ENCODE measurements around the gene PCDH19. TPM values are rescaled to one million over a fixed set of nuclear protein-coding genes. Genes with fewer than 3 reads are reported as not detected.
A peak's percentile ranks its signal among the peaks of the same experiment; 100 is the strongest.

PCDH19 gene
- total and polyA plus RNA-seq, 8 donors, result under 0.01 to 1.3 (median 0.22) TPM; not detected in 2

- no peak for DNase-seq
- 38 to 60% (median 46%) methylated on average over 3 of the region's 3 CpGs for WGBS, 5 donors
- TF ChIP-seq EP300 (IDR thresholded peaks at IDR 0.05), result no peak
- no peak for TF ChIP-seq CTCF (IDR thresholded peaks at IDR 0.05)
- no peaks in the 10 kb centered on the region for H3K36me3 ChIP-seq
- intact Hi-C loops (cut with DNase I; ENCODE audit: low total_unique reads), result no loop called here
- H3K27ac ChIP-seq, result no peak overlapping the region
- H3K9me3 ChIP-seq, result no peaks in the 10 kb centered on the region
- no peaks in the 10 kb centered on the region for H3K27me3 ChIP-seq
- H3K4me3 ChIP-seq, result no peak overlapping the region
- H3K4me1 ChIP-seq, result no peaks in the 10 kb centered on the region
These were observed 53.6 kb downstream of the PCDH19 start for GRCh38 chrX:100356351-100356896.

GRCh38 chrX:100355680-100356079 lies 54.4 kb downstream of the PCDH19 start:
- no peaks in the 10 kb centered on the region for H3K36me3 ChIP-seq
- no peak for TF ChIP-seq POLR2AphosphoS5 (IDR thresholded peaks at IDR 0.05)
- TF ChIP-seq POLR2A (IDR thresholded peaks at IDR 0.05), result no peak
- no peaks in the 10 kb centered on the region for H3K9me3 ChIP-seq
- 51 to 72% (median 59%) methylated on average over 3 of the region's 3 CpGs for WGBS, 5 donors
- intact Hi-C loops (cut with DNase I; ENCODE audit: low total_unique reads), result no loop called here
- no peak overlapping the region for H3K27ac ChIP-seq
- no peaks in the 10 kb centered on the region for H3K27me3 ChIP-seq
- H3K4me3 ChIP-seq, result no peak overlapping the region
- DNase-seq, result no peak
- H3K4me1 ChIP-seq, result no peaks in the 10 kb centered on the region

- TF ChIP-seq POLR2AphosphoS5 (IDR thresholded peaks at IDR 0.05) (no peak), POLR2A (IDR thresholded peaks at IDR 0.05) (no peak), CTCF (IDR thresholded peaks at IDR 0.05) (no peak), EP300 (IDR thresholded peaks at IDR 0.05) (no peak)
- Histone ChIP-seq H3K4me3 (no peak overlapping the region), H3K9me3 (no peaks in the 10 kb centered on the region), H3K4me1 (no peaks in the 10 kb centered on the region), H3K27ac (no peak overlapping the region), H3K36me3 (no peaks in the 10 kb centered on the region), H3K27me3 (no peaks in the 10 kb centered on the region)
- DNase-seq, result peak in 1 of 2 donors; percentile 13
- 52 to 70% (median 68%) methylated on average over 4 of the region's 4 CpGs for WGBS, 5 donors
- intact Hi-C loops (cut with DNase I; ENCODE audit: low total_unique reads), result no loop called here
These were observed 56.7 kb downstream of the PCDH19 start for GRCh38 chrX:100353326-100353725.

- Histone ChIP-seq H3K4me3 (no peak overlapping the region), H3K36me3 (no peaks in the 10 kb centered on the region), H3K9me3 (no peaks in the 10 kb centered on the region), H3K27ac (no peak overlapping the region), H3K27me3 (peaks cover 0 to 5% (median 0%) of the 10 kb centered on the region in 3 donors), H3K4me1 (no peaks in the 10 kb centered on the region)
- TF ChIP-seq CTCF (IDR thresholded peaks at IDR 0.05), result no peak
- TF ChIP-seq POLR2AphosphoS5 (IDR thresholded peaks at IDR 0.05), result no peak
- TF ChIP-seq POLR2A (IDR thresholded peaks at IDR 0.05), result no peak
- no peak for TF ChIP-seq EP300 (IDR thresholded peaks at IDR 0.05)
- intact Hi-C loops (cut with DNase I; ENCODE audit: low total_unique reads), result no loop called here
- no peak for DNase-seq
- WGBS, 5 donors, result 40 to 81% (median 74%) methylated on average over 5 of the region's 5 CpGs
These were observed 59.2 kb downstream of the PCDH19 start for GRCh38 chrX:100350704-100351489.

- intact Hi-C loops (cut with DNase I; ENCODE audit: low total_unique reads), result no loop called here
- H3K36me3 ChIP-seq, result no peaks in the 10 kb centered on the region
- no peak for DNase-seq
These were observed 60.7 kb downstream of the PCDH19 start for GRCh38 chrX:100349391-100349790.

More at GRCh38 chrX:100349391-100349790, 60.7 kb downstream of the PCDH19 start:
- Histone ChIP-seq H3K9me3 (no peaks in the 10 kb centered on the region), H3K27ac (no peak overlapping the region), H3K27me3 (peaks cover 0 to 9% (median 0%) of the 10 kb centered on the region in 3 donors), H3K4me3 (no peak overlapping the region), H3K4me1 (no peaks in the 10 kb centered on the region)
- no peak for TF ChIP-seq POLR2AphosphoS5 (IDR thresholded peaks at IDR 0.05)
- TF ChIP-seq CTCF (IDR thresholded peaks at IDR 0.05), result no peak
